ENCODE measurements around the gene ADAP1.
"Not testable (repeated sequence)": the region's sequence is repeated elsewhere in the genome, so short reads cannot be mapped to it uniquely, and the experiment has no call there.

The ADAP1 gene

GRCh38 chr7:957418-958220, 3.1 kb upstream of the ADAP1 start:
- no peak for DNase-seq

GRCh38 chr7:956031-956430, 1.6 kb upstream of the ADAP1 start:
- DNase-seq = no peak

GRCh38 chr7:953547-954327, 743 bp downstream of the ADAP1 start:
- no peak for DNase-seq

- no peak for DNase-seq
These were observed 1.7 kb downstream of the ADAP1 start for GRCh38 chr7:952548-953441.

- DNase-seq = no peak
These were observed 2.5 kb downstream of the ADAP1 start for GRCh38 chr7:951881-952547.

GRCh38 chr7:949021-949934, 5.2 kb downstream of the ADAP1 start:
- DNase-seq = no peak

- DNase-seq = no peak
These were observed 6.9 kb downstream of the ADAP1 start for GRCh38 chr7:947391-948210.

- DNase-seq = no peak
These were observed 8.1 kb downstream of the ADAP1 start for GRCh38 chr7:946256-946996.

- no peak for DNase-seq
These were observed 8.8 kb downstream of the ADAP1 start for GRCh38 chr7:945556-946255.

GRCh38 chr7:945147-945555, 9.3 kb downstream of the ADAP1 start:
- no peak for DNase-seq

- no peak for DNase-seq
These were observed 9.7 kb downstream of the ADAP1 start for GRCh38 chr7:944744-945143.

- not testable (repeated sequence) for DNase-seq
These were observed 10.7 kb downstream of the ADAP1 start for GRCh38 chr7:943793-944192.

- DNase-seq = no peak
These were observed 13.7 kb downstream of the ADAP1 start for GRCh38 chr7:940599-941408.

GRCh38 chr7:939843-940242, 14.6 kb downstream of the ADAP1 start:
- no peak for DNase-seq

GRCh38 chr7:938546-939185, 15.8 kb downstream of the ADAP1 start:
- DNase-seq = no peak

- DNase-seq = no peak
These were observed 16.5 kb downstream of the ADAP1 start for GRCh38 chr7:937856-938484.

- no peak for DNase-seq
These were observed 18.0 kb downstream of the ADAP1 start for GRCh38 chr7:936386-937054.
